ENCODE data around the gene PHTF1.
A peak's percentile ranks its signal among the peaks of the same experiment; 100 is the strongest.

PHTF1 gene

DNA sequence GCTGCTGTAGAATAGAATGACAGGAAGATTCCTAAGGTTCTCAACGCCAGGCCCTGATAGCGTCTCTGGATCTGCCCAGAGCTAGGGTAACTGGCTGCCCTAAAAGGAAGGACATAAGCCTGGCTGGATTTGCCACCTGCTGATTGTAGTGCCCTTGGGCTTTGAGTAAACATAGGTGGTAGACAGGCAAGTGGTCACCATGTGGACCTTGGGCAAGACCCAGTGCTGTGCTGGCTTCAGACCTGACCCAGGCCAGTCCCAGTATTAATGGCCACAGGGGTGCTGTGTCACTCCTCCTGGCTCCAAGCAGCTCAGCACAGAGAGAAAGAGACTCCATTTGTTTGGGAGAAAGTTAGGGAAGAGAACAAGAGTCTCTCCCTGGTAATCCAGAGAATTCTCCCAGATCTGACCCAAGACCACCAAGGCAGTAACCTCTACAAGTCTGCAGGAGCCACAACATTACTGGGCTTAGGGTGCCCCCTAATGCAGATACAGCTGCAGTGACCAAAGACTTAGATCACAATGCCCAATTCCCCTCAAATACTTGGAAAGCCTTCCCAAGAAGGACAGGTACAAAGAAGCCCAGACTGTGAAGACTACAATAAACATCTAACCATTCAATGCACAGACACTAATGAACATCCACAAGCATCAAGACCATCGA, 44.5 kb downstream of the PHTF1 start:
- FAIRE-seq, result no peak

DNA sequence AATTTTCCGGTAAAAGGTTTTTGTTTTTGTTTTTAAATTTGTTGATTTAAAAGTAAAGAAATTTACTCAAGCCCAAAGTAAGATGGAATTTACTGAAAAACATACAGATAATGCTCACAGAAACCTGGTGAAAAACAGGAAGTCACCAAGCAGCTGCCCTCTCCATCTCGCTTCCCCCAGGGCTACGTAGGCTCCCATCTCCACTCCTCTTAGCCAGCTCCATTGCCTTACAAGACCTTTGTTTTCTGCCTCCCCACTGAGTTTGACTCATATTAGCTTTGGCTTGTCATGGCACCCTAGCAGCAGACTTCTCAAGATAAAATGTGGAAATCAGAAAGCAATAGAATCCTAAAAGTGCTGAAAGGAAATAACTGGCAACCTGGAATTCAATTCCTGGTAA, 57.9 kb downstream of the PHTF1 start:
- FAIRE-seq, result no peak

DNA sequence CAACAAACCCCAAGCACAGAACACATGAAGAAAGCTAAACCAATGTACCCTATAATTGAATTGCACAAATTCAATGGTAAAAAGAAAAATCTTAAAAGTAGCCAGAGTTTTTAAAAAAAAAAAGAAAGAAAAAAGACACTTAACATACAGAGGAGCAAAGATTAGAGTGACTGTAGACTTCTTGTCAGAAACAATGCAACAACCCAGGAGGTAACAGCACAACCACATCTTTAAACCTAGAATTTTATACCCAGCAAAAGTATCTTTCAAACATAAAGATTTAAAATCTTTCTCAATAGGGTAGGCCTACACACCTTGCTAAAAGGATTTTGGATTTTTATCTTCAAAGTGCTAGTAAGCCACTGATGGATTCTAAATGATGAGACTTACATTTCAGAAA, 64.4 kb downstream of the PHTF1 start:
- no peak for FAIRE-seq

DNA sequence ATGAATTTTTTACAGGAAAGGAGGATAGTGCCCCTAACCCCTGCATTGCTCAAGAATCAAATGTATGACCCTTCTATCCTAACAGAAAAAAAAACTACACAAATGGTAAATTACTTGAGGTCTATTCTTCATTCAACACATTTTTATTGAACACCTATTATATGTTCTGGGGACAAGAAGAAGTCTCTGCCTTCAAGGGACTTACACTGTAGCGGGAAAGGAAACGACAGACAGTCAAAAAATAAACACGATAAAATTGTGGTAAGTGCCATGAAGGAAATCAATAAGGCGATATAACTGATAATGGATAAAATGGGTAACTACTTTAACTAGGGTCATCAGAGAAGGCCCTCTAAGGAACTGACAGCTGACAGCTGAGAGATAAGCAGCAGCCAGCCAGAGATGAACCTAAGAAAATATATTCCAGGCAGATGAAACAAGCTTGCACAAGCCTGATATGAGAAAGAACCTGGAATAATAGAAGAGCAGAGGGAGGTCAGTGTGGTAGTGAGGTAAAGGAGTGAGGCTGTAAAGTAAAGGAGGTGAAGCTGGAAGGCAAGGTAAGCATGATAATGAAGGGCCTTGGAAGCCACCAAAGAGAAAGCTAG, 66.4 kb downstream of the PHTF1 start:
- no peak for FAIRE-seq

DNA sequence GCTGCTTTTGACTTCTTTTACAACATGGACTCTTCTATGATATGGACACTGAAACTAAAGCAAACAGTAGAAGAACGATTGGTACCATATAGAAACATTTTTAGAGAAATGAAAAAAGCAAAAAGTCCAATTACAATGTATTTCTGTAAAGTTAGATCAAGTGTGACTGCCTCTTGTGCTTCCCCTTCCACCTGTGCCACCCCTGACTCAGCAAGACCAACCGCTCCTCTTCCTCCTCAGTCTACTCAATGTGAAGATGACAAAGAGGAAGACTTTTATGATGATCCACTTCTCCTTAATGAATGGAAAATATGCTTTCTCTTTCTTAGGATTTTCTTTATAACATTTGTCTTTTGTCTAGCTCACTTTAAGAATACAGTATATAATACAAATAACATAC, 66.9 kb downstream of the PHTF1 start:
- no peak for FAIRE-seq

DNA sequence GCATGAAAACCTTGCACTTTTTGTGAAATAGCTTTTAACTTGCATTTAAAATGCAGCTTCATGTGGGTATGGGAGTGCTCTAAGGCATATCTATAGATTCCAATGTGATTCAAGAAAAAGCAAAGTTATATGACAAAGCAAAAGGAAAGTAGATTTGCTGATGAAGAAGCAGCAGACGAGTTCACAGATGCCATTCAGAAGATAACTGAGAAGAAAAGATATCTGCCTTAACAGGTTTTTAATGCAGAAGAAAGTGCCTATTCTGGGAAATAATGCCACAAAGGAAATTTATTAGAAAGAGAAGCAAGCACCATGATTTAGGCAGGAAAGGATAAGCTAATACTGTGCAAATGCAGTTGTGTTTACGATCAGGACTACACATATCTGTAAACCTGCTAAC, 68.1 kb downstream of the PHTF1 start:
- FAIRE-seq, result no peak

DNA sequence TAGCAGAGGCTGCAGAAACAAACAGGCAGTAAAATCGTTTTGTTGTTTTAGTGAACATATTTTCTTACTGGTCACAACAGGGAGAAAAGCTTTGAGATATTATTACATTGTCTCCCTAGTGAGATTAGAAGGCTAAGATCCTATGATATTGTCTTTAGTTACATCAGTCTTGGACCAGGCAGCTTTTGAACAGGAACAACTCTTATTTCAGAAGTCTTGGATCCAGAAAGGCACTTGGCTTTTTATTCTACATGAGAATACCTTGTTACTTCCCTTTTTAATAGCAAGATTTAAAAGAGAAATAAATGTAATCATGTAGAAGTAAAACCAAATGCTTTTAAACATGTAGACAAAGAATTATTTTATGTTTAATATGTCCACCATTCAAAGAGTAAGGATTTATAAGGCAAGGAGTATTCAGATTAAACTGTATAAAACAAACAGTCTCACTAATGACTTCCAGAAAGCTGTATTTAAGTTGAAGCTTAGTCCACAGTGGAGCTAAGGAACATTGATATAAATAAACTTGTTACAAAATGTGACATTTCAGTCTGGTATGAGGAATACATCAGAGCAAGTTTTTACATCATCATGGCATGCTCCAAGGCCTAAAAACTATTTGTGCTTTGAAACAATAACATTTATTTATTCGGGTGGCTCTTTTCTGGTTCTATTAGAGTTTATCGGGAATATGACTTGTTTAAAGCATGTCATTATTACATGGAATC, 72.2 kb downstream of the PHTF1 start:
- no peak for FAIRE-seq

DNA sequence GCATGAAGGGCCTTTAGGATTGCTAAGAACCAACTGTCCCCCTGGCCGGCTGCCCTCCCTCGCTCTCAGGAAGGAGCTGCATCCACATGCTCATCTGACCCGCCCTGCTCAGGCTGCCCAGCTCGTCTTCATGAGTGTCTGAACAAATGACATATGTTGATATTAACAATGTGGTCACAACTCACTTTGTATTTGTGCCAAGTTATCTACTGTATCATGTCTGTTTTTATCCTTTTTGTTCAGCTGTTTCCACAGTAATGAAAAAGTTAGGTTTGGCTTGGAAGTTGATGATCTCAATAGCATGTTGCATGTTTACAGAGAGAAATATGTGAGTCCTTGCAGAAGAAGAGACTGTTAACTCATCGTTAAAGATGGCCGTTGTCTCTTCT, 75.1 kb downstream of the PHTF1 start:
- no peak for FAIRE-seq

DNA sequence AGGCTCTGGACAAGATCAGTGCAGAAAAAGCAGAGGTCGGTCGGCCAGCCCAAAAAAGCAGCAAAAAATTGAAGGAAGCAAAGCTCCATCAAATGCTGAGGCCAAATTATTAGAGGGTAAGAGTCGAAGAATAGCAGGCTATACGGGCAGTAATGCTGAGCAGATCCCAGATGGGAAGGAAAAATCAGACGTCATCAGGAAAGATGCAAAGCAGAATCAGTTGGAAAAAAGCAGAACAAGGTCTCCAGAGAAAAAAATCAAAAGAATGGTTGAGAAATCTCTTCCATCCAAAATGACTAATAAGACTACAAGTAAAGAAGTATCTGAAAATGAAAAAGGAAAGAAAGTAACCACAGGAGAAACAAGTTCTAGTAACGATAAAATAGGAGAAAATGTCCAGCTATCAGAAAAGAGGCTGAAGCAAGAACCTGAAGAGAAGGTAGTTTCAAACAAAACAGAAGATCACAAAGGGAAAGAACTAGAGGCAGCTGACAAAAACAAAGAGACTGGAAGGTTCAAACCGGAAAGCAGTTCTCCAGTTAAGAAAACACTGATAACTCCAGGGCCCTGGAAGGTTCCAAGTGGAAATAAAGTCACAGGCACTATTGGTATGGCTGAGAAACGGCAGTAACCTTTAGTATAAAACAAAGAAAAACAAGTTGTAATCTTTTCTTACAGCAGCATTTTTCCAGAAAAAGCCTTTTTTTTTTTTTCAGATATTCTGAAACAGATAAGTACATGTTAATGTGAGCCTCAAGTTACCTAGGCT, 75.7 kb downstream of the PHTF1 start:
- no peak for FAIRE-seq

DNA sequence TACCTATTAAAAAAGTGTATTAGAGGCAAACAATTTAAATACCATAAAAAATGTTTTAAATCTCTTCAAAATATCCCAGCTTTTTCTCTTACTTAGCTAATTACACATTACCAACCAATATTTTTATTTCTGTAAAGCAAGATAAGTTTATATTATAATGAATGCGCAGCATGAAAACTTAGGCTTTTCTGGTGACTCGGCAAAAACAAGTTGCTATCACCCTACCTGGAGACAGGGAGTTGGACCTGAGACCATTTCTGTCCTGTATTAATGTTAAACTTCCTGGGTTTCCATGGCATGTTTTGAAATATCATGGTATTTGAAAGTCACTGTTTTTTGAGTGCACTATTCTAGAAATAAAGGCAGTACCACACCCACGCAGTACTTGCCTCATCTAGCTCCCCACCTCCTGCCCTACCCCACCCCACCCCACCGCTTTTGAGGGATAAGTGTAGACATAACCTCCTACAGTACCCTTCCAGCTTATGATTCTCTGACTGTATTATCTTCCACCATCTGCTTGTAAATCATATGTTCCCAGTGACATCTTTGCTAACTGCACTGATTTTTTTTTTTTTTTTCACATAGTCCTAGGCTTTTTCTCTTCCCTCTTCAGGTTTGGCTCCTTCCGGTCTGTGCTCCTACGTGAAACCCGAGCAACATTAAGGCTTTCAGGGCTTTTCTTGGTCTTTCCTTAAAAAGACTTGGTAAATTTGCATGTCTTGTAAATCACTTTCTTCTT, 77.5 kb downstream of the PHTF1 start:
- FAIRE-seq, result no peak

DNA sequence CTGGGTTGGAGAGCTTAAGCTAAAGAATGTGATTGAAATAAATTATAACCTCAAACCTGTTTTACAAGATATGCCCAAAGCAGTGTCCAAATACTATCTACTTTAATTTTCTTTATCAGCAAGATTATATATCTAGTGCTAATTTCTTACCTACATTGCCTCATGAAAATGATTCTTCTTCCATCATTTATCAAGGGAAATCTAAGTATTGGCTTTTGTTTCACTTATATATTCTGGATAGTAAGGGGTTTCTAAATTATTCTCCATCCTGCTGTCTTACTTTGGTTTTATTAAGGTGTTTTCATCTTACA, 81.2 kb downstream of the PHTF1 start:
- FAIRE-seq, result no peak

DNA sequence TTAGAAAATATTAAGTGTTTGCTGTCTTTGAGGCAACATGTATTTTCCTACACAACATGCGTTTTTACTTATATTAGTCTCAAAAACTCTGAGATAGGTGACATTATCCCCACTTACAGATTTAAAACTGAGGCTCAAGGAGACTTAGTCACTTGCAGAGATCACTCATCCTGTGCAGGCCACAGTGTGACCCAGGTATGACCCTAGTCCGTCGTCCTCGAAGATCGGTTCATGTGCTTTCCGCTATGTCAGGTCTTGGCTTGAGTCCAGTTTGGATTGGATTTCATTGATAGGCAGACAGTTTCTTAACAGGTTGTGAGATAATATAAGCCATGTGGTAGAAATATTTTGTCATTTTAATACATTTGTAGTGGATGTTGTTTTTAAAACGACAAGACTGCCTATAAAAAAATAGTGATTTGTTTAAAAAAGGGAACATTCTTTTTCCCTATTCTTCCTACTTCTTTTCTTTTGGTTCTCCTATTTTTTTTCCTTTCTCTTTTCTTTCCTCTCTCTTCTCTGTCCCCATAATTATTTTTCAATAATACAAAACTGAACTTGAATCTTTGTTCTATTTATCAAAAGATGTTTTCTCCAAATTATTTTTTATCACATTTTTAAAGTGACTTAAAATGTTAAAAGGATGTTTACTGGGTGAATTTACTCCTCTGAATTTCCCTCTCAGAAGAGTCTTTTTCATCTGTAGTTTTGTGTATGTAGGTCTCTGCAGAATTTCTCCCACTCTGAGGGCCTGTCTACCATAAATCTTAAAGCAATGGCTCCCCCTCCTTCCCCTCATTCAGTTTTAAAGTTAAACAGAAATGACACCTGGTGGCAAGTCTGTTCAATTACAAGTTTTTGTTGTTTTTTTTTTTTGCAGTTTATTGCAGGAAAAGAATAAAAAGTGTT, 81.8 kb downstream of the PHTF1 start:
- FAIRE-seq, result peak; percentile 84

DNA sequence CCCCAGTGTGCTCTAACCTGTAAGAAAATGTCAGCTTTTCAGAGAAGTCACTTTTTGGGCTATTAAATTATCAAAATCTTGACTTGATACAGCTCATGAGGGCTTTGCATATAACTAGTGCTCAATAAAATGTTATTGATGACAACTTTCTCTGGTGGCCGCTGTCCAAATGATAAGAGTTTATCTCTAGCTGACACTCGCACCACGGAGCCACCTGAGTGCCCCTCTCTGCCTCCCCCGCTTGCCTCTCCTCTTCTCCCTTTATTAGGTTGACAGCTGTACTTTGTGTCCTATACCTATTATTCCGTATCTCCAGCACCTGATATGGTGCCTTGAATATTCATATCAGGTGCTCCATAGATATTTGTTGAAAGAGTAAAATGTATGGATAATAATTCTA, 82.8 kb downstream of the PHTF1 start:
- no peak for FAIRE-seq

DNA sequence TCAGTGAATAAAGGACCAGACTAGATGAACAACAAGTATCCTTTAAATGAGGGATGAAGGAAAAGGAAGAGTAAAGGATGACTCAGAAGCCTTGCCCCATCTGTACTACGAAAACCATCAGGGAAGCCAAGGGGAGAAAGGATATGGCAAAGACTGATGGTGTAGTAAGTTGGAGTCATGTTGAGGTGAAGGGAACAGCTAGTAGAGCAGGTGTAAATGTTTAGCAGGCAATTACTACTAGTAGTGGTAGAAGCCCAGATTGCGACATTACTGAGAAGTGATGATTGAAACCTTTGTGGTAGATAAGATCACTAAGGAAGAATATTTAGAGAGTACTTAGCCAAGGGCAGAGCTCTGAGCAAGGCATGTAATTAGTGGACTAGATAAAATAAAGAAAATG, 84.0 kb downstream of the PHTF1 start:
- FAIRE-seq, result no peak

DNA sequence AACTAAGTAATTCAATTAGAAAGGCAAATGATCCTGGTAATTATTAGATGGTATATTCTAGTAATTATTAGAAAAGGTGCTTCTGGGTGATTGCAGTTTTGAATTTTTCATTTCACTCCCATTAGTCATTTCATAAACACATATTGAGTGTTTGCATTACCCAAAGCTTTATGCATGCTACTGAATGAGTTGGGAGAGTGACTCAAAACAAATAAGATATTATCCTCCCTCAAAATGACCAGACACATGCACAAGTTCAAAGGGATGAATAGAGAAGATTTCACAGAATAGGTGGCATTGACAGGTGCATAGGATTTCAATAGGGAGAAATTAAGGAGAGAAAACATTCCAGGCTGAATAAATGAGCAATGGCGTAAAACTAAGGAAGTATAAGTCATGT, 84.7 kb downstream of the PHTF1 start:
- FAIRE-seq, result no peak

DNA sequence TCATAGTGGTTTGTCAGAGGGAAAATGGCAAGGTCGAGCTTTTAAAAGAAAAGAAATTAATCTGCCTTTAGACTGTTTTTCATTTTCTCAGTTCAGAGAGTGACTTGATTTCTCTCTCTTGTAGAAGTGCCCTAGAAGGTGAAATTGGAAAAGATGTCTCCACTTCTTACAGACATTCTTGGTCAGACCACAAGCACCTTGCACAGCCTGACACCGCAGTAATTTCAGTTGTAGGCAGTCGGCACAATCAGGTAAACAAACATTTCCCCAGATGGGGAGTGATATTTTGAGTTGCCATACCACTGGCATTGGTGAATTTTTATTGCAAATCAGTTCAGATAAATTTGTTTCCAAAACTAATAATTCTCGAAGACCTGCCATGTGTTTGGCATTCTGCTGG, 86.8 kb downstream of the PHTF1 start:
- FAIRE-seq, result no peak

DNA sequence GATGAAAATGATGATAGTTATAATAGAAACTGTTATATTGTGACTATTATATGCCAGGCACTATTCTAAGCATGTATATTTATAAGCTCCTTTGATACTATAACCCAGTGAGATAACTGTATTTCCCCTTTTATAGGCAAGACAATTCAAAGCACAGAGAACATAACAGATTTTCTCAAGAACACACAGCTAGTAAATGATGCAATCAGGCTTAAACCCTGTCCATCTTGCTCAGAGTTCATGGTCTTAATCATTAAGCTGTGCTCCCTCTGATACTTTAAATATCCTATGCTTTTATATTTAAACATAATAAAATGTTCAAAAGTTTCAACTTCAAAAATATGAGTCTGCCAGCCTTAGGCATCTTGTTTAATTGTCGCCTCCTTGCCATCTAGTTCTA, 88.6 kb downstream of the PHTF1 start:
- no peak for FAIRE-seq

DNA sequence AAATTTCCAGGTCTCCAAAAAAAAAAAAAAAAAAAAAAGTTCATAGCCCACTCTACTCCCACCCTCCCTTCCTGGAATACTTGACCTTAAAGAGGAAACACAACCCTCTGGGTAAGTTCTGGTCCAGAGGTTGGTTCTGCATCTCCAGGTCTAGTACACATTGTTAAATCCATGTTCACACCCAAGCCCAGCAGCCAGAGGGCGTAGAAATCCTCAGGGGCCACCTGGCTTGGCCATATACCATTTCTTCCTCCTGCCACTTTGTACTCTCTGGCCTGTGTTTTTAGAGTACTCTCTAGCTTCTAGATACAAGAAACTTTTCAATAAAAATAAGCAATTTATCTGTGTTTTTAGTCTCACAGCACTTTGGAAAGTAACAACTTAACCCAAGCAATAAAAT, 89.3 kb downstream of the PHTF1 start:
- no peak for FAIRE-seq

DNA sequence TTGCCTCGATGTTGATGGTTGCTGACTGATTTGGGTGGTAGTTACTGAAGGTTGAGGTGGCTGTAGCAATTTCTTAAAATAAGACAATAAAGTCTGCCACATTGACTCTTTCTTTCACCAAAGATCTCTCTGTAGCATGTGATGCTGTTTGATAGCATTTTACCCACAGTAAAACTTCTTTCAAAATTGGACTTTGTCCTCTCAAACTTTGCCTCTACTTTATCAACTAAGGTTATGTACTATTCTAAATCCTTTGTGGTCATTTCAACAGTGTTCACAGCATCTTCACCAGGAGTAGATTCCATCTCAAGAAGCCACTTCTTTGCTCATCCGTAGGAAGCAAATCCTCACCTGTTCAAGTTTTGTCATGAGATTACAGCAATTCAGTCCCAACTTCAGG, 93.2 kb downstream of the PHTF1 start:
- FAIRE-seq, result no peak

DNA sequence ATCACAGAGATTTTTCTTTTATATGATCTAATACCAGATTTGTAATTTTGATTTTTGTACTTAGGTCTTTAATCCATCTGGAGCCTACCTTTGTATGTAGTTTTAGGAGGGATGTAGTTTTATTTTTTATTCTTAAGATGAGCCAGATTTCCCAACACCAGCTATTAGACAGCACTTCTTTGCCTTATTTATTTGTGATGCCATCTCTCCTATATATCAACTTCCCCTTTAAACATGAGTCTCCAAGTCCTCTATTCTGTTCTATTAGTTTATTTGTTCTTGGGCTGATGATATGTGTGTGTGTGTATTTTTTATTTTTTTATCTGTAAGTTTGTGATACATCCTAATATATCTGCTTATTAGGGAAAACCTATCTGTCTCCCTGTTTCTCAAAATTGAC, 94.2 kb downstream of the PHTF1 start:
- FAIRE-seq, result no peak

DNA sequence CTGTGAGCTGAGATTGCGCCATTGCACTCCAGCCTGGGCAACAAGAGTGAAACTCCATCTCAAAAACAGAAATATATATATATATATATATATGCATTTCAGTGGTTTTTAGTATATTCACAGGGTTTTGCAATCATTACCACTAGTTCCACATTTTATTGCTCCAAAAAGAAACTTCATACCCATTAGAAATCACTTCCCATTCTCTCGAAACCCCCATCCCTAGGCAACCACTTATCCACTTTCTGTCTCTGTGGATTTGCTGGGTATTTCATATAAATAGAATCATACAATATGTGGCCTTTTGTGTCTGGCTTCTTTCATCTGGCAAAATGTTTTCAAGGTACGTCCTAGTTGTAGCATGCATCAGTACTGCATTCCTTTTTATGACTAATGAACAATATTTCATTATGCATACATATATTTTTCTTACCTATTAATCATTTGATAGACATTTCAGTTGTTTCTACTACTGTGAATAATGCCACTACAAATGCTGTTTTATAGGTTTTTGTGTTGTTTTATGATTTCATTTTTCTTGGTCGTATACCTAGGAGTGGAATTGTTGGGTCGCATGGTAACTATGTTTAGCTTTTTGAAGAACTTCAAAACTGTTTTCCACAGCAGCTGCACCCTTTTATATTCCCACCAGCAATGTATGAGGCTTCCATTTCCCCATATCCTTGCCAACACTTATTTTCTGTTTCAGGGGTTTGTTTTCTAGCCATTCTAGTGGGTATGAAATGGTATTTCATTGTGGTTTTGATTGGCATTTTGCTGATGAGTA, 95.9 kb downstream of the PHTF1 start:
- no peak for FAIRE-seq

Data from islet of Langerhans (tissue), 1 donor.